OCI-LY7 (cell line): ENCODE measurements around the gene KRTAP10-3. TPM values are rescaled to one million over a fixed set of nuclear protein-coding genes. Genes with fewer than 3 reads are reported as not detected.

Experiments
- BruUV-seq: library from RNA; stranded (reverse); fragments of 400-500 nt; replicated peaks from 2 replicates; lab custom pipeline; 2021; lab: Mats Ljungman, UMichigan
- CTCF ChIA-PET: fragments of 300-600 bp; sonication (Branson Sonifier 250); formaldehyde crosslinking; loops from one replicate; lab custom pipeline; 2022; ENCODE audit warnings: antibody characterized with exemption; ENCODE audit not compliant: unreplicated experiment; lab: Charles Lee
- POLR2A ChIA-PET: fragments of 300-600 bp; sonication (Branson Sonifier 250); formaldehyde crosslinking; loops from one replicate; lab custom pipeline; 2022; ENCODE audit warnings: antibody characterized with exemption; lab: Charles Lee
- DNase-seq: peaks from one replicate; pipeline ENCODE4 v3.0.0-alpha.2; 2015; ENCODE audit warnings: low spot score
- H2AFZ ChIP-seq: fragments of 200-600 bp; sonication (generic), shearing (Covaris generic); 2 replicates; pipeline ENCODE4 v1.6.1; 2014; ENCODE audit warnings: mild to moderate bottlenecking, antibody characterized with exemption, low read length, moderate library complexity
- H3K27ac ChIP-seq: fragments of 200-600 bp; sonication (generic); 2 replicates; pipeline ENCODE4 v1.5.1; 2014; ENCODE audit warnings: mixed run types, low read depth, mild to moderate bottlenecking, moderate library complexity, low read length, inconsistent platforms; ENCODE audit not compliant: poor library complexity, severe bottlenecking
- H3K36me3 ChIP-seq: fragments of 200-600 bp; sonication (generic); 2 replicates; pipeline ENCODE4 v1.6.1; 2014; ENCODE audit warnings: mild to moderate bottlenecking, antibody characterized with exemption, low read length, moderate library complexity, mixed read lengths; ENCODE audit not compliant: insufficient read depth
- H3K4me1 ChIP-seq: fragments of 200-600 bp; sonication (generic); 2 replicates; pipeline ENCODE4 v1.5.1; 2014; ENCODE audit warnings: mild to moderate bottlenecking, low read length; ENCODE audit not compliant: insufficient read depth, poor library complexity, severe bottlenecking
- H3K4me2 ChIP-seq: fragments of 200-600 bp; sonication (generic); 2 replicates; pipeline ENCODE4 v1.6.1; 2014; ENCODE audit warnings: mild to moderate bottlenecking, low read length
- H3K4me3 ChIP-seq: fragments of 200-600 bp; sonication (generic); 2 replicates; pipeline ENCODE4 v1.5.1; 2014; ENCODE audit warnings: mild to moderate bottlenecking, low read depth, low read length; ENCODE audit not compliant: poor library complexity, severe bottlenecking
- H3K79me2 ChIP-seq: fragments of 200-600 bp; sonication (generic); 2 replicates; pipeline ENCODE4 v1.6.1; 2016; ENCODE audit warnings: low read depth, mild to moderate bottlenecking, low read length, moderate library complexity, mixed read lengths; ENCODE audit not compliant: insufficient read depth
- H3K9me2 ChIP-seq: fragments of 200-600 bp; sonication (generic); 2 replicates; pipeline ENCODE4 v1.6.1; 2016; ENCODE audit warnings: mild to moderate bottlenecking, low read length, mixed read lengths; ENCODE audit not compliant: insufficient read depth
- H3K9me3 ChIP-seq: fragments of 200-600 bp; sonication (generic); 2 replicates; pipeline ENCODE4 v1.6.1; 2014; ENCODE audit warnings: mild to moderate bottlenecking, mixed run types, low read length, mixed read lengths
- H4K20me1 ChIP-seq: fragments of 200-600 bp; sonication (generic); 2 replicates; pipeline ENCODE4 v1.6.1; 2014; ENCODE audit warnings: mild to moderate bottlenecking, antibody characterized with exemption, low read length, moderate library complexity, mixed read lengths; ENCODE audit not compliant: insufficient read depth
- EZH2phosphoT487 ChIP-seq: fragments of 200-600 bp; sonication (generic); IDR thresholded peaks from 2 replicates; pipeline ENCODE4 v1.6.1; 2018; ENCODE audit warnings: low read depth, borderline replicate concordance, mild to moderate bottlenecking, mixed run types, antibody characterized with exemption, low read length, moderate library complexity, mixed read lengths
- intact Hi-C: fragments of 100-400 bp; cut with micrococcal nuclease; formaldehyde crosslinking; loops from one replicate; pipeline ENCODE4 v1.10.0; 2022; ENCODE audit not compliant: unreplicated experiment
- total RNA-seq, 2 experiments: library from RNA; depleted of rRNA in 1 of 2; stranded (reverse); fragments of >200 nt in 1 of 2; shearing (Covaris generic) in 1 of 2; gene quantifications; 2 replicates each; pipeline ENCODE4 v1.2.3, GENCODE V29; 2014 to 2022
- TF ChIP-seq, protein P1 (sequence below): fragments of 200-600 bp; sonication (generic); conservative IDR thresholded peaks from 2 replicates; pipeline ENCODE4 v1.5.1; 2014; ENCODE audit warnings: mild to moderate bottlenecking, antibody characterized with exemption, low read length, moderate library complexity, mixed read lengths

KRTAP10-3 gene
- total RNA-seq, 2 experiments from 2014 or later, result not detected

DNA sequence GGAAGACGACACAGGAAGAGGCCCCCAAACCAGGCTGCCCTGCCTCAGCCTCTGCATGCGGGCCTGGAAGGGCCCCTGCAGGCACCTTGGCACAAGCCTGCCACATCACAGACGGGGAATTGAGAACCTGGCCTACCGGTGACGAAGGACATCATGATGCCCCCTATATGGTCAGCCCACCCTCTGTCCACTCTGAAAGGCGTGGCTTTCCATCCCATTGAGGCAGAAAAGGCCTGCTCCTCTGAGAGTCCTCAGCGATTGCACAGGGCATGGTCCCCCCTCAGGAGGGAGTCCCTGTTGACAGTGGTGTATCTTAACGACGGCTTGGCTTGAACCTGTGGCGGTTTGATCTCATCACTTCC is 30.0 kb downstream of the KRTAP10-3 start:
- Histone ChIP-seq H3K27ac (no peak overlapping the region), H3K4me3 (no peak overlapping the region), H3K4me1 (no peaks in the 10 kb centered on the region), H3K9me2 (no peaks in the 10 kb centered on the region), H3K36me3 (no peaks in the 10 kb centered on the region), H2AFZ (no peak overlapping the region), H4K20me1 (no peaks in the 10 kb centered on the region), H3K79me2 (no peaks in the 10 kb centered on the region), H3K9me3 (no peaks in the 10 kb centered on the region; the same call in 1 of the 2 replicates), H3K4me2 (no peak overlapping the region)
- TF ChIP-seq, protein P1, sequence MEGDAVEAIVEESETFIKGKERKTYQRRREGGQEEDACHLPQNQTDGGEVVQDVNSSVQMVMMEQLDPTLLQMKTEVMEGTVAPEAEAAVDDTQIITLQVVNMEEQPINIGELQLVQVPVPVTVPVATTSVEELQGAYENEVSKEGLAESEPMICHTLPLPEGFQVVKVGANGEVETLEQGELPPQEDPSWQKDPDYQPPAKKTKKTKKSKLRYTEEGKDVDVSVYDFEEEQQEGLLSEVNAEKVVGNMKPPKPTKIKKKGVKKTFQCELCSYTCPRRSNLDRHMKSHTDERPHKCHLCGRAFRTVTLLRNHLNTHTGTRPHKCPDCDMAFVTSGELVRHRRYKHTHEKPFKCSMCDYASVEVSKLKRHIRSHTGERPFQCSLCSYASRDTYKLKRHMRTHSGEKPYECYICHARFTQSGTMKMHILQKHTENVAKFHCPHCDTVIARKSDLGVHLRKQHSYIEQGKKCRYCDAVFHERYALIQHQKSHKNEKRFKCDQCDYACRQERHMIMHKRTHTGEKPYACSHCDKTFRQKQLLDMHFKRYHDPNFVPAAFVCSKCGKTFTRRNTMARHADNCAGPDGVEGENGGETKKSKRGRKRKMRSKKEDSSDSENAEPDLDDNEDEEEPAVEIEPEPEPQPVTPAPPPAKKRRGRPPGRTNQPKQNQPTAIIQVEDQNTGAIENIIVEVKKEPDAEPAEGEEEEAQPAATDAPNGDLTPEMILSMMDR, result no peak
- no peak for DNase-seq
- BruUV-seq, result no TSS peak
- intact Hi-C loops, result no loop called here
- POLR2A ChIA-PET, result no interaction called here
- CTCF ChIA-PET, result no interaction called here

DNA sequence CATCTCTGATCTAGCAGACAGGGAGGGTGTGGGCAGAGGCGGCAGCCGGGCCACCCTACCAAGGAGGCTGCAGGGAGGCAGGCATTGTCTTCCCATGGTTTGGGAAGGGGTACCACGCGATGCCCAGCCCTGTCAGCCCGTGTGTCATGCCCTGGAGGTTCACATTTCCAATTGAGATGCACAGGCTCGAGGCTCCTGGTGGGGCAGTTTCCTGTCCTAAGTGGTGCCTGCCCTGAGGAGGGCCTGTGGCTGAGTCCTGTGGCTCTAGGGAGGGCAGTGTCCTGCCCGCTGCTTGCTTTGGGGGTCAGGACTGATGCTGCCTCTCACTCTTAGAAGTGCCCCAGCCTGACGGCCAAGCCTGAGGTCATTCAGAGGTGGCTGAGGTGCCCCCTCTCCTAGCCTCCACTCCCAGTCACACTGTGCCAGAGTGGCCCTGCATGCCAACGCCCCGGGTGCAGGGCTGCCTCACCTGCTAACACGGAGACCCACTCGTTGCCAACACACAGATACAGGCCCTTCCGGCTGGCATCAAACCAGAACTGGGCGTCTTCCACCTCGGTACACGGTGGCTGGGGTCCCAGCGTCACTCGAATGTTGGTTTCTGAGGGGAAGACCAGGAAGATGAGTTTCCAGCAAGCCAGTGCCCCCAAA is 30.5 kb downstream of the KRTAP10-3 start:
- ChIA-PET POLR2A (no interaction called here), CTCF (no interaction called here)
- Histone ChIP-seq H2AFZ (no peak overlapping the region), H4K20me1 (no peaks in the 10 kb centered on the region), H3K4me3 (no peak overlapping the region), H3K4me1 (no peaks in the 10 kb centered on the region), H3K79me2 (no peaks in the 10 kb centered on the region), H3K9me3 (no peaks in the 10 kb centered on the region; the same call in 1 of the 2 replicates), H3K4me2 (no peak overlapping the region), H3K36me3 (no peaks in the 10 kb centered on the region), H3K9me2 (no peaks in the 10 kb centered on the region), H3K27ac (no peak overlapping the region)
- BruUV-seq, result no TSS peak
- no peak for DNase-seq
- intact Hi-C loops, result no loop called here
- TF ChIP-seq EZH2phosphoT487, result no peak
- TF ChIP-seq, protein P1, result no peak

DNA sequence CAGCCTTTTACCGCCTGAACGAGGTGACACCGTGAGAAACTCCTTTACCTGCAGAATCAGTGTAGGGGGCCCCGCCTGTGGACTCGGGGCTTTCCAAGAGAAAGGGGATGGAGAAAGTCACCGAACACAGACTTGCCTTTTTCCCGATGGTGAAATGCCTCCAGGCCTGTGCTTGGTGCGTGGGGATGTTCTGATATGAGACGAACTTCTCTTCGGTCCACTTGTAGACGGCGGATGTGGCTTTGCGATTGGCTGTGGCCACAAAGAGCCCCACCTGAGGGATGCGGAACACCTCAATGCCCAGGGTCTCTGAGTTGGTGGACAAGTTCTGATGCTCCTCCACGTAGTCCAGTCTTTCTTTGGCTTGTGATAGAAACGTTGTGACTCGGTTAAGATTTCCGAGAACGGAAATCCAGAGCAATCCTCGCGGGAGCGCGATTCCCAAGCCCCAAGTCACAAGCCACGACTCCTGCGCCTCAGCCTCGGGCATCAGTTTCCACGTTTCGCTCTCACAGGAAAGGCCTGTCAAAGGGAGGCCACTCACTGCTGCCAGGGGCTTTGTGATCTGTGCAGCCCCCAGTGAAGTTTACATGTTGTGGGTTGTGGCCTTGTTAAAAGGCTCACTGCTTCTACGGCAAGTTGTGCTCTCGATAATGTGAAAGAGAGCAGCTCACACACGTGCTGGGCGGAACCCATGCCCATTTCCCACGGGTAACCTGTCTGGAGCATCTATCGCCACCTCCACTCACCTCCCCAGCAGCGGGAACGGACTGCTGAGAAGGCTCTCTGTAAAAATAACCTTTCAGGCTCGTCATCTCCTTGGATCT is 31.2 kb downstream of the KRTAP10-3 start:
- Histone ChIP-seq H4K20me1 (no peaks in the 10 kb centered on the region), H3K27ac (no peak overlapping the region), H3K4me1 (no peaks in the 10 kb centered on the region), H3K4me2 (no peak overlapping the region), H3K9me3 (no peaks in the 10 kb centered on the region; the same call in 1 of the 2 replicates), H3K36me3 (no peaks in the 10 kb centered on the region), H3K79me2 (no peaks in the 10 kb centered on the region), H3K4me3 (no peak overlapping the region), H2AFZ (no peak overlapping the region), H3K9me2 (no peaks in the 10 kb centered on the region)
- no TSS peak for BruUV-seq
- POLR2A ChIA-PET, result no interaction called here
- no peak for DNase-seq
- TF ChIP-seq, protein P1, result no peak
- no peak for TF ChIP-seq EZH2phosphoT487
- intact Hi-C loops, result no loop called here
- CTCF ChIA-PET, result no interaction called here
